Astrocyte (in vitro differentiated cells and primary cell): ENCODE results near the gene XYLB. TPM values are rescaled to one million over a fixed set of nuclear protein-coding genes. Genes with fewer than 3 reads are reported as not detected.
A peak's percentile ranks its signal among the peaks of the same experiment; 100 is the strongest.

Source experiments
- DNase-seq: peaks from one replicate; pipeline ENCODE4 v3.0.0-alpha.2; 2010; ENCODE audit warnings: low read depth
- FAIRE-seq: peaks from 2 replicates; lab custom pipeline; 2011; peaks lifted over from hg19 to GRCh38; lab: Jason Lieb, UNC
- H2AFZ ChIP-seq: 2 replicates; pipeline ENCODE4 v1.6.0; 2012; ENCODE audit warnings: low read depth, low read length, inconsistent platforms
- H3K27ac ChIP-seq: 2 replicates; pipeline ENCODE4 v1.5.1; 2011; ENCODE audit warnings: low read depth, low read length, inconsistent platforms
- H3K27me3 ChIP-seq: 2 replicates; pipeline ENCODE4 v1.6.0; 2011; ENCODE audit warnings: low read length, inconsistent platforms; ENCODE audit not compliant: insufficient read depth
- H3K36me3 ChIP-seq: 2 replicates; pipeline ENCODE4 v1.5.1; 2011; ENCODE audit warnings: low read length, inconsistent platforms; ENCODE audit not compliant: insufficient read depth
- H3K4me1 ChIP-seq: 2 replicates; pipeline ENCODE4 v1.5.1; 2011; ENCODE audit warnings: low read length, inconsistent platforms; ENCODE audit not compliant: insufficient read depth
- H3K4me2 ChIP-seq: 2 replicates; pipeline ENCODE4 v1.6.0; 2012; ENCODE audit warnings: low read length, inconsistent platforms
- H3K4me3 ChIP-seq: 2 replicates; pipeline ENCODE4 v1.5.1; 2011; ENCODE audit warnings: low read depth, mild to moderate bottlenecking, low read length, inconsistent platforms; ENCODE audit not compliant: insufficient read depth
- H3K79me2 ChIP-seq: 2 replicates; pipeline ENCODE4 v1.6.0; 2012; ENCODE audit warnings: mild to moderate bottlenecking, low read length, inconsistent platforms; ENCODE audit not compliant: insufficient read depth
- H3K9ac ChIP-seq: 2 replicates; pipeline ENCODE4 v1.6.0; 2012; ENCODE audit warnings: mild to moderate bottlenecking, low read length, inconsistent platforms
- H3K9me3 ChIP-seq: 2 replicates; pipeline ENCODE4 v1.5.1; 2012; ENCODE audit warnings: low read depth, mild to moderate bottlenecking, low read length, inconsistent platforms; ENCODE audit not compliant: insufficient read depth
- H4K20me1 ChIP-seq: 2 replicates; pipeline ENCODE4 v1.6.0; 2012; ENCODE audit warnings: low read length, inconsistent platforms; ENCODE audit not compliant: insufficient read depth
- H3K27ac Mint-ChIP-seq: one replicate; pipeline ENCODE4 v1.8.0; 2021; ENCODE audit warnings: mild to moderate bottlenecking, mixed read lengths; ENCODE audit not compliant: unreplicated experiment
- H3K27me3 Mint-ChIP-seq: one replicate; pipeline ENCODE4 v1.8.0; 2021; ENCODE audit warnings: low read depth, mixed read lengths; ENCODE audit not compliant: unreplicated experiment
- H3K36me3 Mint-ChIP-seq: one replicate; pipeline ENCODE4 v1.8.0; 2021; ENCODE audit warnings: low read depth, mixed read lengths; ENCODE audit not compliant: unreplicated experiment
- H3K4me1 Mint-ChIP-seq: one replicate; pipeline ENCODE4 v1.8.0; 2021; ENCODE audit warnings: low read depth, mixed read lengths; ENCODE audit not compliant: unreplicated experiment
- H3K4me3 Mint-ChIP-seq: one replicate; pipeline ENCODE4 v1.8.0; 2021; ENCODE audit warnings: mild to moderate bottlenecking, moderate library complexity, mixed read lengths; ENCODE audit not compliant: unreplicated experiment
- H3K9me3 Mint-ChIP-seq: one replicate; pipeline ENCODE4 v1.8.0; 2021; ENCODE audit warnings: mild to moderate bottlenecking, mixed read lengths; ENCODE audit not compliant: unreplicated experiment
- EZH2 ChIP-seq: IDR thresholded peaks from 2 replicates; pipeline ENCODE4 v1.6.1; 2012; ENCODE audit warnings: mild to moderate bottlenecking, low read length, inconsistent platforms; ENCODE audit not compliant: insufficient read depth
- total RNA-seq: library from RNA; stranded (reverse); gene quantifications from 2 replicates; pipeline ENCODE4 v1.2.1, GENCODE V29; 2021
- TF ChIP-seq, protein P1 (sequence below): IDR thresholded peaks from 2 replicates; pipeline ENCODE4 v1.5.1; 2011; ENCODE audit warnings: low read depth, mild to moderate bottlenecking, inconsistent platforms, low read length, moderate library complexity; ENCODE audit not compliant: insufficient read depth

XYLB gene
- total RNA-seq, 1 donor from 2014 or later, result 2.3 TPM

DNA sequence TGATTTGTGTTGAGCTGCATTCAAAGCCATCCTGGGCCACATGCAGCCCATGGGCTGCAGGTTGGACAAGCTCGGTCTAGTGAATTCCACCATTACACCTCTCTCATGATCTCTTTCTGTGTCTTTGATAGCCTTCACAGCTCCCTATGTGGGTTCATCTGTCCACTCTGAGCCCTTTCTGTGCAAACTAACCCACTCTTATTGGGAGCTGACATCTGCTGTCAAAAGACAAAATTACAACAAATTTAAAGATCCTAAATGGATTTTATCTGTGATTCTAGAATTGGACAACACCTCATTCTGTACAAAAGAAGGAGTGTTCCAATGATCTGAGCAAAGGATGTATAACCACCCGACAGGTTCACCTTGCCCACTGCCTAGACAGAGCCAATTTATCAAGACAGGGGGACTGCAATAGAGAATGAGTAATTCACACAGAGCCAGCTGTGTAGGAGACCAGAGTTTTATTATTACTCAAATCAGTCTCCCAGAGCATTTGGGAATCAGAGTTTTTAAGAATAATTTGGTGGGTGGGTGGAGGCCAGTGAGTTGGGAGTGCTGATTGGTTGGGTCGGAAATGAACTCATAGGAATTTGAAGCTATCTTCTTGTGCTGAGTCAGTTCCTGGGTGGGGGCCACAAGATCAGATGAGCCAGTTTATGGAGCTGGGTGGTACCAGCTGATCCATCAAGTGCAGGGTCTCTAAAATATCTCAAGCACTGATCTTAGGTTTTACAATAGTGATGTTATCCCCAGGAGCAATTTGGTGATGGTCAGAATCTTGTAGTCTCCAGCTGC, 2.6 kb upstream of the XYLB start:
- peaks cover 9% of the 10 kb centered on the region for H3K27me3 Mint-ChIP-seq
- no peak overlapping the region for H3K4me2 ChIP-seq
- H3K9me3 Mint-ChIP-seq, result no peaks in the 10 kb centered on the region
- no peak overlapping the region for H3K27ac Mint-ChIP-seq
- no peaks in the 10 kb centered on the region for H4K20me1 ChIP-seq
- no peak overlapping the region for H2AFZ ChIP-seq
- FAIRE-seq (no peak), DNase-seq (no peak)
- H3K36me3 ChIP-seq, result no peaks in the 10 kb centered on the region
- no peaks in the 10 kb centered on the region for H3K9me3 ChIP-seq
- H3K4me3 ChIP-seq, result no peak overlapping the region
- H3K4me1 ChIP-seq, result peaks cover 4% of the 10 kb centered on the region
- TF ChIP-seq, protein P1, sequence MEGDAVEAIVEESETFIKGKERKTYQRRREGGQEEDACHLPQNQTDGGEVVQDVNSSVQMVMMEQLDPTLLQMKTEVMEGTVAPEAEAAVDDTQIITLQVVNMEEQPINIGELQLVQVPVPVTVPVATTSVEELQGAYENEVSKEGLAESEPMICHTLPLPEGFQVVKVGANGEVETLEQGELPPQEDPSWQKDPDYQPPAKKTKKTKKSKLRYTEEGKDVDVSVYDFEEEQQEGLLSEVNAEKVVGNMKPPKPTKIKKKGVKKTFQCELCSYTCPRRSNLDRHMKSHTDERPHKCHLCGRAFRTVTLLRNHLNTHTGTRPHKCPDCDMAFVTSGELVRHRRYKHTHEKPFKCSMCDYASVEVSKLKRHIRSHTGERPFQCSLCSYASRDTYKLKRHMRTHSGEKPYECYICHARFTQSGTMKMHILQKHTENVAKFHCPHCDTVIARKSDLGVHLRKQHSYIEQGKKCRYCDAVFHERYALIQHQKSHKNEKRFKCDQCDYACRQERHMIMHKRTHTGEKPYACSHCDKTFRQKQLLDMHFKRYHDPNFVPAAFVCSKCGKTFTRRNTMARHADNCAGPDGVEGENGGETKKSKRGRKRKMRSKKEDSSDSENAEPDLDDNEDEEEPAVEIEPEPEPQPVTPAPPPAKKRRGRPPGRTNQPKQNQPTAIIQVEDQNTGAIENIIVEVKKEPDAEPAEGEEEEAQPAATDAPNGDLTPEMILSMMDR, result no peak
- TF ChIP-seq EZH2, result no peak
- no peak overlapping the region for H3K27ac ChIP-seq
- no peak overlapping the region for H3K9ac ChIP-seq
- peaks cover 3% of the 10 kb centered on the region for H3K79me2 ChIP-seq
- H3K36me3 Mint-ChIP-seq, result no peaks in the 10 kb centered on the region
- no peaks in the 10 kb centered on the region for H3K27me3 ChIP-seq
- no peaks in the 10 kb centered on the region for H3K4me1 Mint-ChIP-seq
- H3K4me3 Mint-ChIP-seq, result no peak overlapping the region

DNA sequence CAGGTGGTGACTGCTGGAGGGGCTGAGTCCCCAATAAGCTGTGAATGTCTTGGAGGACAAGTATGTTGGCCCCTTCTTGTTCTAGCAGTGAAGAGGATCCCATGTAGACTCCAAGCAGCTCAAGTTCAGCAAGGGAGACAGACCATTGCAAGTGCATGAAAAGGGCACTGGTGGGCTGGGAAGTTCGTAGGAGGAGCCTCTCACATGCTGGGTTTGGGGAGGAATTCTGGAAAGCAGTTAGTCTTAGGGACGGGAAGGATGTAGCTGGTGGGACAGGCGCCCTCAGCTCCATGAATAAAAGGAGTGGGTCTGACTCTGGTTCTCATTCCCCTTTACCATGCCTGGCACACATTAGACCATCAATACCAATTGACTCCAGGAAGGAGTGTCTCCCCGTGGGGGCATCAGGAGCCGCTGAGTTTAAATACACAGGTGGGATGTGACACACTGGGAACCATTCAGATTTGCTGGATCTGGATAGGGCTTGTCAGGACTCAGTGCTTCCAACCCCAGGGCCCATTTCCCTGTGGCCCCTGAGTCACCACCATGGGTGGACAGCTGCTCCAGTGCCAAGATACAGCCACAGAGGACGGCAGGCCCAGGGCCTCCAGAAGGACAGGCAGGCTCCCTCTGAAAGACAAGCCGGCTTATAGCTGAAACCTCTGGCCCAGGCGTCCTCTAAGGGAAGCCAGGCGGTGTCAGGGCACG, 552 bp upstream of the XYLB start:
- peak overlapping the region; percentile 95 for H2AFZ ChIP-seq
- H3K27me3 ChIP-seq, result no peaks in the 10 kb centered on the region
- H3K27ac Mint-ChIP-seq, result peak overlapping the region; percentile 35
- H3K4me3 ChIP-seq, result no peak overlapping the region
- H3K36me3 Mint-ChIP-seq, result no peaks in the 10 kb centered on the region
- no peaks in the 10 kb centered on the region for H3K9me3 Mint-ChIP-seq
- H3K9me3 ChIP-seq, result no peaks in the 10 kb centered on the region
- H3K79me2 ChIP-seq, result peaks cover 3% of the 10 kb centered on the region
- FAIRE-seq (no peak), DNase-seq (no peak)
- no peaks in the 10 kb centered on the region for H4K20me1 ChIP-seq
- H3K36me3 ChIP-seq, result no peaks in the 10 kb centered on the region
- peaks cover 4% of the 10 kb centered on the region for H3K4me1 ChIP-seq
- TF ChIP-seq, protein P1, result no peak
- no peak for TF ChIP-seq EZH2
- H3K4me2 ChIP-seq, result peak overlapping the region; percentile 89
- H3K27ac ChIP-seq, result no peak overlapping the region
- H3K27me3 Mint-ChIP-seq, result peaks cover 5% of the 10 kb centered on the region
- no peaks in the 10 kb centered on the region for H3K4me1 Mint-ChIP-seq
- H3K4me3 Mint-ChIP-seq, result peak overlapping the region; percentile 80
- H3K9ac ChIP-seq, result peak overlapping the region; percentile 64
